PC-3 (cell line): Measurements from ENCODE around the gene CLEC4D. TPM values are rescaled to one million over a fixed set of nuclear protein-coding genes. Genes with fewer than 3 reads are reported as not detected.

Experiments used
- ATAC-seq: fragments of 200-7000 bp; cut with Tn5 transposase; 2 replicates; pipeline ENCODE4 v1.9.1; 2020; ENCODE audit warnings: mild to moderate bottlenecking, moderate library complexity
- BruUV-seq: library from RNA; stranded (reverse); fragments of 400-500 nt; replicated peaks from 2 replicates; lab custom pipeline; 2021; lab: Mats Ljungman, UMichigan
- CTCF ChIA-PET: fragments of 300-600 bp; sonication (Branson Sonifier 250); formaldehyde crosslinking; loops from one replicate; lab custom pipeline; 2022; ENCODE audit warnings: antibody characterized with exemption; lab: Charles Lee
- POLR2A ChIA-PET: fragments of 300-600 bp; sonication (Branson Sonifier 250); formaldehyde crosslinking; loops from one replicate; lab custom pipeline; 2022; ENCODE audit warnings: antibody characterized with exemption; ENCODE audit not compliant: unreplicated experiment; lab: Charles Lee
- DNase-seq: peaks from one replicate; pipeline ENCODE4 v3.0.0-alpha.2; 2015
- H2AFZ ChIP-seq: fragments of 300-600 bp; sonication (generic); 2 replicates; pipeline ENCODE4 v1.6.0; 2016; ENCODE audit warnings: antibody characterized with exemption, low read length
- H3F3A ChIP-seq: fragments of 300-600 bp; sonication (generic); one replicate; pipeline ENCODE4 v1.6.0; 2017; ENCODE audit warnings: antibody characterized with exemption, low read length, control low read depth, mild to moderate bottlenecking; ENCODE audit not compliant: unreplicated experiment
- H3K27ac ChIP-seq: fragments of 300-600 bp; sonication (generic); 2 replicates; pipeline ENCODE4 v1.5.1; 2016; ENCODE audit warnings: mild to moderate bottlenecking, low read length
- H3K27me3 ChIP-seq: fragments of 300-600 bp; sonication (generic); 2 replicates; pipeline ENCODE4 v1.6.1; 2016; ENCODE audit warnings: low read length, mixed read lengths
- H3K36me3 ChIP-seq: fragments of 300-600 bp; sonication (generic); 2 replicates; pipeline ENCODE4 v1.6.1; 2016; ENCODE audit warnings: low read depth, mixed run types, low read length, mixed read lengths
- H3K4me1 ChIP-seq: fragments of 300-600 bp; sonication (generic); 2 replicates; pipeline ENCODE4 v1.5.1; 2016; ENCODE audit warnings: low read length; ENCODE audit not compliant: insufficient read depth
- H3K4me2 ChIP-seq: fragments of 300-600 bp; sonication (generic); 2 replicates; pipeline ENCODE4 v1.6.0; 2016; ENCODE audit warnings: low read length
- H3K4me3 ChIP-seq: fragments of 300-600 bp; sonication (generic); 2 replicates; pipeline ENCODE4 v1.5.1; 2016; ENCODE audit warnings: mild to moderate bottlenecking, low read length, mixed read lengths
- H3K79me2 ChIP-seq: fragments of 300-600 bp; sonication (generic); 2 replicates; pipeline ENCODE4 v1.6.1; 2017; ENCODE audit warnings: low read length, mixed read lengths
- H3K9ac ChIP-seq: fragments of 300-600 bp; sonication (generic); 2 replicates; pipeline ENCODE4 v1.6.0; 2016; ENCODE audit warnings: mild to moderate bottlenecking, low read length
- H3K9me2 ChIP-seq: fragments of 300-600 bp; sonication (generic); replicated peaks from 2 replicates; pipeline ENCODE4 v1.6.1; 2016; ENCODE audit warnings: mixed run types, low read length, mixed read lengths
- H3K9me3 ChIP-seq: fragments of 300-600 bp; sonication (generic); 2 replicates; pipeline ENCODE4 v1.6.1; 2016; ENCODE audit warnings: low read length, mixed read lengths
- H4K20me1 ChIP-seq: fragments of 300-600 bp; sonication (generic); 2 replicates; pipeline ENCODE4 v1.6.1; 2016; ENCODE audit warnings: low read length, mixed read lengths
- CTCF ChIP-seq: fragments of 300-600 bp; sonication (generic); conservative IDR thresholded peaks from 2 replicates; pipeline ENCODE4 v1.5.1; 2017; ENCODE audit warnings: antibody characterized with exemption, low read depth, mild to moderate bottlenecking, low read length
- EZH2 ChIP-seq: fragments of 300-600 bp; sonication (generic); IDR thresholded peaks from one replicate; pipeline ENCODE4 v1.6.1; 2017; ENCODE audit warnings: antibody characterized with exemption, mild to moderate bottlenecking, low read length; ENCODE audit not compliant: unreplicated experiment
- EZH2phosphoT487 ChIP-seq: fragments of 300-600 bp; sonication (generic); IDR thresholded peaks from 2 replicates; pipeline ENCODE4 v1.6.1; 2018; ENCODE audit warnings: mild to moderate bottlenecking, antibody characterized with exemption, low read length, borderline replicate concordance
- intact Hi-C: fragments of 100-400 bp; cut with micrococcal nuclease; formaldehyde crosslinking; loops from 2 replicates; pipeline ENCODE4 v1.9.0; 2023
- total RNA-seq: library from RNA; depleted of rRNA; stranded (reverse); fragments of >200 nt; gene quantifications from 2 replicates; pipeline ENCODE4 v1.2.3, GENCODE V29; 2014

The CLEC4D gene
- total RNA-seq, 1 experiment from 2014 or later: not detected

- ChIA-PET POLR2A (no interaction called here), CTCF (no interaction called here)
- no peaks in the 10 kb centered on the region for H3K36me3 ChIP-seq
- H3F3A ChIP-seq: no peaks in the 10 kb centered on the region
- no peaks in the 10 kb centered on the region for H3K9me2 ChIP-seq
- BruUV-seq: no TSS peak
- intact Hi-C loops: loop anchor here (10.0 kb wide), 1 partner anchor 497 kb away; no protein-coding TSS in a partner anchor
- no peak overlapping the region for H3K4me3 ChIP-seq
- no peak overlapping the region for H3K9ac ChIP-seq
- H3K4me1 ChIP-seq: no peaks in the 10 kb centered on the region
- ATAC-seq (no peak), DNase-seq (no peak)
- H3K79me2 ChIP-seq: no peaks in the 10 kb centered on the region
- H3K9me3 ChIP-seq: no peaks in the 10 kb centered on the region
- no peak overlapping the region for H2AFZ ChIP-seq
- H3K27ac ChIP-seq: no peak overlapping the region
- TF ChIP-seq EZH2phosphoT487 (no peak), EZH2 (no peak), CTCF (no peak)
- peaks cover 13% of the 10 kb centered on the region; the same call in 1 of the 2 replicates for H3K27me3 ChIP-seq
- H3K4me2 ChIP-seq: no peak overlapping the region
- H4K20me1 ChIP-seq: no peaks in the 10 kb centered on the region
Observed at GRCh38 chr12:8547645-8548044, 34.3 kb downstream of the CLEC4D start.

DNA sequence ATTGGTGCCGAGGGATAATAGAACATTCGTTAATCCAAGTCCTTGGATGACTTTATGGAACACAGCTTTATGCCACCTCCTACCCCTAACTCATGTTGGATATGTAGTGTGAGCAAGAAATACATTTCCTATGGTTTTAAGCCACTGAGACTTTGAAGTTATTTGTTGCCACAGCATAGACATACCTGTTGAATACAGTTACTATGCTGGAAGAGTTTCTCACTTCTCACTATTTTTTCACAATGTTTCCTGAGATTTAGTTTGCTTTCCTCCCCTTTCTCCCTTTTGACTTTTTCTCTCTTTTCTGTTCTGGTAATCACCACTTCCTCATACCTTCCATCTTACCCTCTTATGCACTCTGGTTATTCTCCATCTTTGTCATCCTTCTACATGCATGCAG, 34.9 kb downstream of the CLEC4D start:
- no peaks in the 10 kb centered on the region for H3K79me2 ChIP-seq
- POLR2A ChIA-PET: no interaction called here
- CTCF ChIA-PET: no interaction called here
- BruUV-seq: no TSS peak
- no peak for TF ChIP-seq EZH2
- TF ChIP-seq EZH2phosphoT487: no peak
- TF ChIP-seq CTCF: no peak
- no peaks in the 10 kb centered on the region for H3K9me3 ChIP-seq
- no peaks in the 10 kb centered on the region for H3K36me3 ChIP-seq
- intact Hi-C loops: loop anchor here (10.0 kb wide), 1 partner anchor 497 kb away; no protein-coding TSS in a partner anchor
- DNase-seq (no peak), ATAC-seq (no peak)
- H3K4me1 ChIP-seq: no peaks in the 10 kb centered on the region
- H3F3A ChIP-seq: no peaks in the 10 kb centered on the region
- no peaks in the 10 kb centered on the region for H4K20me1 ChIP-seq
- H3K4me2 ChIP-seq: no peak overlapping the region
- H3K9me2 ChIP-seq: no peaks in the 10 kb centered on the region
- no peak overlapping the region for H2AFZ ChIP-seq
- H3K27me3 ChIP-seq: peaks cover 13% of the 10 kb centered on the region; the same call in 1 of the 2 replicates
- no peak overlapping the region for H3K9ac ChIP-seq
- H3K27ac ChIP-seq: no peak overlapping the region
- no peak overlapping the region for H3K4me3 ChIP-seq

GRCh38 chr12:8549381-8549780, 36.1 kb downstream of the CLEC4D start:
- intact Hi-C loops: loop anchor here (10.0 kb wide), 1 partner anchor 495 kb away; no protein-coding TSS in a partner anchor
- Histone ChIP-seq H3K4me1 (no peaks in the 10 kb centered on the region), H3K36me3 (no peaks in the 10 kb centered on the region), H4K20me1 (no peaks in the 10 kb centered on the region), H3K4me2 (no peak overlapping the region), H3K4me3 (no peak overlapping the region), H3F3A (no peaks in the 10 kb centered on the region), H2AFZ (no peak overlapping the region), H3K9me3 (no peaks in the 10 kb centered on the region), H3K9me2 (no peaks in the 10 kb centered on the region), H3K27ac (no peak overlapping the region), H3K79me2 (no peaks in the 10 kb centered on the region), H3K9ac (no peak overlapping the region), H3K27me3 (peaks cover 13% of the 10 kb centered on the region; the same call in 1 of the 2 replicates)
- DNase-seq (no peak), ATAC-seq (no peak)
- ChIA-PET POLR2A (no interaction called here), CTCF (no interaction called here)
- TF ChIP-seq EZH2 (no peak), CTCF (no peak), EZH2phosphoT487 (no peak)
- no TSS peak for BruUV-seq
